GM21515 (cell line): ENCODE results near the gene CYP4V2.
A peak's percentile ranks its signal among the peaks of the same experiment; 100 is the strongest.

ENCODE experiments used
- ATAC-seq: cut with Tn5 transposase; IDR thresholded peaks from one replicate; pipeline ENCODE4 v1.9.1; 2021; ENCODE audit not compliant: unreplicated experiment

The CYP4V2 gene

GRCh38 chr4:186191200-186192065 is at the start of gene CYP4V2:
Gene CYP4V2 (plus strand): TSS chr4:186191567. CDS start chr4:186191824, 257 bp downstream.
- peak; percentile 88 for ATAC-seq

- ATAC-seq, result peak; percentile 41
These were observed 47.0 kb upstream of the CYP4V2 start for GRCh38 chr4:186144198-186144945.

DNA sequence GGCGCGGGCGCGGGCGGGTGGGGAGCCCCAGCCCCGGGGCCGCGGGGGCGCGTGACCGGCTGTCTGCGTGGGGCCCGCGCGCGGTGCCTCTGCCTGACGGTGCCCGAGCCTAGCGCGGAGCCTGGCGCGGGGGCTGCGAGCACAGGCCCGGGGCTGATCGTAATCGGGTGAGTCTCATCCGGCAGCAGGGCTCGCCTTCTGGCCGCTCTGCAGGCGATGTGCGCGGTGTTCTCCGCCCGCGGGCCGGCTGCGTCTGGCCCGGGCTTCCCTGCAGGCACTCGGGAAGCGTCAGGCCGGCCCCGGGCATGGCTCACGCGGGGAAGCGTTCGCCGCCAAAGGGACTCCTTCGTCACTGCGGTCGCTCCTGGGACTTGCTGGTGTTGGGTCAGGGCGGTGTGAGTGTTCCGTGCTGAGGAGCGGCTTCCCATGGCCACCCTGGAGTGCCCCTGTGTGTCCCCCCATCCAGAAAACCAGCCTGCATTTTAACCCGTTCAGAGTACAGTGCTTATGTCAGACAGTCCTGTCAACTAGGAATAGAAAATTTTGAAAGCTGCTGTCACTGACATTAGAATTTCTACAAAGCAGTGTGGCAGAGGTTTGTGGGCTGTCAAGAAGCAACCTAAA is 46.3 kb upstream of the CYP4V2 start:
- ATAC-seq, result peak; percentile 39

GRCh38 chr4:186146458-186146857 is 44.9 kb upstream of the CYP4V2 start:
- ATAC-seq, result no peak

GRCh38 chr4:186148336-186148975 is 42.9 kb upstream of the CYP4V2 start:
- no peak for ATAC-seq

- ATAC-seq, result no peak
These were observed 41.5 kb upstream of the CYP4V2 start for GRCh38 chr4:186149872-186150271.

DNA sequence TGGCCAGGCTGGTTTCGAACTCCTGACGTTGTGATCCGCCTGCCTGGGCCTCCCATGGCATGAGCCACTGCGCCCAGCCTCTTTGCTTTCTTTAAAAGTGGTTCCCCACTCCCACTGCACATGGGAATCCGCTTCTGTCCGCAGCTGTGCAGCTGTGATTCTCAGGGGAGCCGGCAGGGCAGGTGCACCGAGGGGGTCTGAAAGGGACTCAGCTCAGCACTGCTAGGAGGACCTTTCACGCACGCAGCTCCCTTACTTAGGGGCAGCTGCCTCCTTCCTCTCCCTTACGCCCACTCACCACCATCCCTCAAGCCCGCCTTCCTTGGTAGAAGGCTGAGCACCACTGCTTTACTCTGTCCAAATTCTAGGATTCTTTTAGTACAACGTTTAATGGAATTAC is 40.4 kb upstream of the CYP4V2 start:
- ATAC-seq, result no peak

DNA sequence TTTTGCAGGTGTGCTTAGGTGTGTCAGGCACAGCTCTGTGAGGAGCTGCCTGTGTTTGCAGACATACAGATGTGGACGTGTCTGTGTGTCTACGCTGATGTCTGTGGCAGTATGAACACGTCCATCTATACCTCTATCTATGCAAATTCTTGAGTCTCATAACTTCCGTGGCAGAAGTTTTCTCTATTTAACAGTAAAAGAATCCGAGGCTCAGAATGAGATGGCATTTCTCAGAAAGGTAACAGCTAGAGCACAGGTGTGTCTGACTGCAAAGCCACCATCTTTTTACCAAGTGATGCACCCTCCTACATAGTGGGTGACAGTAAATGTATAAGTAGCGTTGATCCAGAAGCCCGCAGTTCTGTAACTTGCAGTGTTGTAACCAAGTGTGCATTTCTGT is 39.9 kb upstream of the CYP4V2 start:
- ATAC-seq, result peak; percentile 45

DNA sequence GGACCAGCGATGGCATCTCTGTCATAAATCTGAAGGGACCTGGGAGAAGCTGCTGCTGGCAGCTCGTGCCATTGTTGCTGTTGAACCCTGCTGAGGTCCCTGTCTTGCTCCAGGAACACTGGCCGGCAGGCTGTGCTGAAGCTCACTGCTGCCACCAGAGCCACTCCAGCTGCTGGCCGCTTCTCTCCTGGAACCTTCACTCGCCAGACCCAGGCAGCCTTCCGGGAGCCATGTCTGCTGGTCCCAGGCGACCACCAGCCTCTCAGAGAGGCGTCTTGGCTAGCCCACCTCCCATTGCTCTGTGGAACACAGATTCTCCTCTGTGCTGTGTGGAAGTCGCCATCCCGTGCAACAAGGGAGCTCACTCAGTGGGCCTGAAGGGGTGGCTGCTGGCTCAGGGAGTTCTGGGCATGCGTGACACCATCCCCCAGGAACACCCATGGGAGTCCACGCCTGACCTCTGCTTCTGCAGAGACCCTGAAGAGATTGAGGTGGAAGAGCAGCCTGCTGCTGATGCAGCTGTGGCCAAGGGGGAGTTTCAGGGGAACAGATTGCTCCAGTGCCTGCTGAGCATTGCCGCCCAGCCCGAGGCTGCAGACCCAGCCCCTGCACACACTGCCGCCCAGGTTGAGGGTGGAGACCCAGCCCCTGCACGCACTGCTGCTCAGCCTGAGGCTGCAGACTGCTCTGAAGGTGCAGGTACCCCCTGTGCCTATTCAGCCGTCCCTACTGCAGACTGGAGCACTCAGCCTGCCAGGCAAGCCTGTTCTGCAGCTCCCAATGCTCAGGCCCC is 33.1 kb upstream of the CYP4V2 start:
- peak; percentile 31 for ATAC-seq

DNA sequence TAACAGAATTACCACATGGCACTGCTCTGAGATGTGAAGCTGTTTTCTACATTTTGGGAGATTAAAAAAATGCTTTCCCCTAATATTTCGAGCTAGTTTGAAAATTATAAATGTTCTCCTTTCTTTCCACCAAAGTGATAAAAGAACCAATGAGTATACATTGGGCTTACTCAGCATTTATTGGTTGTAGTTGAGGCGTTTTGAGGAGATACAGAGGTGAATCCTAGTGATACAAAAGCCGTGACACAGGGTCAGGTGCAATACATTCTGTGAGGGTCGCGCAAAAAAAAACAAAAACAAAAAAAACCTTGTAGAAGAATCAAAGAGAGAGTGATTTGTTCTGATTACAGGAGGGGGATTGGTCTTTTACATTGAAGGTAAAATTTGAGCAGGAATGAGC is 32.4 kb upstream of the CYP4V2 start:
- ATAC-seq, result no peak

- ATAC-seq, result no peak
These were observed 31.8 kb upstream of the CYP4V2 start for GRCh38 chr4:186159613-186160012.

DNA sequence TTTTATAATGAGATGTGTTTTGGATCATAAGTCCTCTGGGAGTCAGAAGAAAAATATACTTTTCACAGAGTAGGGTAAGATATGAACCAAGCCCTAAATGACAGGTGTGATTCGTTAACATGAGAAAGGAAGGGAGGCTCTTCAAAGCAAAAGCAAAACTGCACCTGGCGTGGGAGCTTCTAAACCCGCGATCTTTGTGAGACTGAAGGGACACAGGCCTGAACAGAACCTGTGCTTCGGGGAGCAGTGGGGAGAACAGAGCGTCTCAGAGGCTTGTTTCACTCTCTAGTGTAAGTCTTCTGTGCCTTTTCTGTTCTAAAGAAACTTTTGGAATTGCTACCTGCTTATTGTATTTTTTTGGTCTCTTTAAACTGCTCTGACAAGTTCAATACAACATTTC is 30.2 kb upstream of the CYP4V2 start:
- peak; percentile 97 for ATAC-seq

GRCh38 chr4:186166852-186167512 is 24.4 kb upstream of the CYP4V2 start:
- no peak for ATAC-seq

DNA sequence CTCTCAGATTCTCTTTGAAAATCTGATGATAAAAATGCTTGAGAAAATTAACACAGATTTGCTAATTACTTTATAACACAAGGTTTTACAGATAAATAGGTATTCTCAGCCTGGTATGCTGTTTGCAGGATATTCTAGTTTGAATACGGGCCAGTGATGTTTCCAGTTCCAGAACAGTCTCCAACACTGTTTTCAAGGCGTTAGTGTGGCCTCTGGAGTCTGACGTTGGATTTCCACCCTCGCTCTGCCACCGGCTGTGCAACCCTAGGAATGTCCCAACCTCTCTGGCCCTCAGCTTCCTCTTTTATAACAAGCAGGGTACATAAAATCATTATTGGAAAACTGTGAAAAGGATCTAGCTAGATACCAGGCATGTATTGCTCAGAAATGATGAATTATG is 23.8 kb upstream of the CYP4V2 start:
- ATAC-seq, result no peak

DNA sequence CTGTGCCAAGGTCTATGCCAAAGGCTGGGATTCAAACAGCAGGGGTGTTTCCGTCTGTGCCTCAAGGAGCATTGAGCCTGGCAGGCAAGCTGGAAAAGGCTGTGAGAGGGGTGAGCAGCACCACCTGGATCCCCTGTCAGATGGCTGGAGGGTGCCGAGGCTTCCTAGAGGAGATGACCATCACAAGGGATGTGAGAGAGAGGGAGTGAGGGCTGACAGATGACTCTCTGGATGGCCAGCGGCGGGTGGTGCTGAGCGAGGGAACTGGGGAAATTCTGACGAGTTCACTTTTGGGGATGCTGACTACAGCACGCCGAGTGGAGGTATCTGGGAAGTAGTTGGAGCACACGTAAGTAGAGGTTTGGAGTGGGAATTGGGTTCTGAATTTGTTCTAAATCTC is 22.6 kb upstream of the CYP4V2 start:
- ATAC-seq, result no peak

DNA sequence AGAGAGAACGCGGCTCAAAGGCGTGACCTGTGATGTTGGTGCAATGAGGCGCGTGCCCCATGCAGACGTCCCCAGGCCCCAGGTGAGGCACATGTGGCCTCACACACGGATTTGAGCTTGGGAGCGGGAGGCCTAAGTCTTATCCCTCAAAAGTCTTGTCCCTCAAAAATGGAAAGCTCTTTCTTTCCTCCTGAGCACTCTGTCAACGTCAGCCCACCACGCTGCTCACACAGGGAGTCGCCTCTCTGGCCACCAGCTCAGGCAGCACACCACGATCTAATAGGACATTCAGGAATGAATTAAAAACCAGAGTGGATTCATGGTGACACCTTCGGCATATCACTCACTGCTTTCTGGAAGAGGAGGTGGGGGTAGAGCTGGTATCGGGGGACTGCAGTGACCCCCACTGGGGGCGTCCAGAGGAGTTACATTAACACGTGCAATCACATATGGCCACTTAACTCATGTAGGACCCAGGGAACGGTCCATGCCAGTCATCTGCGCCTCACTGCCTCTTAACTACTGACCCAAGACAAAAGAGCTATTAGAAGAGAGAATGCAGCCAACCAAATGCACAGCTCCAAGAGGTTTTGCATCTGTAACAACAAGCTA is 21.9 kb upstream of the CYP4V2 start:
- no peak for ATAC-seq

GRCh38 chr4:186169945-186170802 is 21.2 kb upstream of the CYP4V2 start:
- ATAC-seq, result no peak

- ATAC-seq, result no peak
These were observed 20.4 kb upstream of the CYP4V2 start for GRCh38 chr4:186170966-186171365.

- no peak for ATAC-seq
These were observed 18.8 kb upstream of the CYP4V2 start for GRCh38 chr4:186172546-186172945.
